SK-N-MC (cell line): ENCODE results near the gene NUMB.

Source experiments
- EZH2 ChIP-seq: fragments of 200-600 bp; sonication (generic); IDR thresholded peaks from one replicate; pipeline ENCODE4 v1.6.1; 2017; ENCODE audit warnings: antibody characterized with exemption
- FOXP2 ChIP-seq: optimal IDR thresholded peaks from 2 replicates; pipeline ENCODE3; 2011; ENCODE audit warnings: mild to moderate bottlenecking, moderate library complexity; ENCODE audit not compliant: insufficient read depth; ENCODE audit errors: extremely low read length, control extremely low read depth
- POLR2AphosphoS5 ChIP-seq: IDR thresholded peaks from 2 replicates; pipeline ENCODE4 v1.6.1; 2012; ENCODE audit warnings: mild to moderate bottlenecking, low read depth, low read length, borderline replicate concordance

- TF ChIP-seq EZH2 = no peak
- no peak for TF ChIP-seq POLR2AphosphoS5
- no peak for TF ChIP-seq FOXP2
Observed at GRCh38 chr14:73307261-73307660, 151.1 kb downstream of the NUMB start.
